Brain microvascular endothelial cell (primary cell): Measurements from ENCODE around the gene EXOC4.

Experiments used
- DNase-seq: peaks from one replicate; pipeline ENCODE4 v3.0.0-alpha.2; 2020
- H3K27ac ChIP-seq: fragments of 250-450 bp; sonication (Bioruptor Pico); 2 replicates; pipeline ENCODE4 v1.5.1; 2020; ENCODE audit warnings: mild to moderate bottlenecking, moderate library complexity
- H3K27me3 ChIP-seq: fragments of 250-450 bp; sonication (Bioruptor Pico); replicated peaks from 2 replicates; pipeline ENCODE4 v1.5.1; 2020; ENCODE audit warnings: mild to moderate bottlenecking
- H3K36me3 ChIP-seq: fragments of 250-450 bp; sonication (Bioruptor Pico); replicated peaks from 2 replicates; pipeline ENCODE4 v1.5.1; 2020; ENCODE audit warnings: mild to moderate bottlenecking
- H3K4me3 ChIP-seq: 2 replicates; pipeline ENCODE4 v1.5.1; 2011; ENCODE audit warnings: low read depth, mild to moderate bottlenecking, control low read depth, low read length, moderate library complexity
- CTCF ChIP-seq: IDR thresholded peaks from 2 replicates; pipeline ENCODE4 v1.5.1; 2011; ENCODE audit warnings: low read depth, mild to moderate bottlenecking, moderate library complexity, low read length, control low read depth, inconsistent platforms; ENCODE audit errors: missing control alignments
- in situ Hi-C: cut with HindIII; loops from 2 replicates; pipeline ENCODE4 v1.10.0; 2017; ENCODE audit warnings: low sequenced_read_pairs, low pct_ligation_motif_present

Gene EXOC4

GRCh38 chr7:133947458-133948254 is 694.8 kb downstream of the EXOC4 start:
- Histone ChIP-seq H3K36me3 (no peaks in the 10 kb centered on the region), H3K27ac (no peak overlapping the region), H3K4me3 (no peak overlapping the region), H3K27me3 (no peaks in the 10 kb centered on the region)
- DNase-seq: no peak
- TF ChIP-seq CTCF: no peak
- in situ Hi-C loops: no loop called here

GRCh38 chr7:133948588-133948987 is 695.7 kb downstream of the EXOC4 start:
- Histone ChIP-seq H3K4me3 (no peak overlapping the region), H3K27me3 (no peaks in the 10 kb centered on the region), H3K27ac (no peak overlapping the region), H3K36me3 (no peaks in the 10 kb centered on the region)
- no peak for TF ChIP-seq CTCF
- DNase-seq: no peak
- in situ Hi-C loops: no loop called here

- Histone ChIP-seq H3K4me3 (no peak overlapping the region), H3K27me3 (no peaks in the 10 kb centered on the region), H3K36me3 (no peaks in the 10 kb centered on the region), H3K27ac (no peak overlapping the region)
- in situ Hi-C loops: no loop called here
- TF ChIP-seq CTCF: no peak
- DNase-seq: no peak
These were observed 698.0 kb downstream of the EXOC4 start for GRCh38 chr7:133950855-133951254.

GRCh38 chr7:133955208-133955607 is 702.3 kb downstream of the EXOC4 start:
- in situ Hi-C loops: no loop called here
- no peak overlapping the region for H3K4me3 ChIP-seq
- H3K27ac ChIP-seq: no peak overlapping the region
- TF ChIP-seq CTCF: no peak
- H3K36me3 ChIP-seq: no peaks in the 10 kb centered on the region
- no peaks in the 10 kb centered on the region for H3K27me3 ChIP-seq
- DNase-seq: no peak

GRCh38 chr7:133957845-133958244 is 705.0 kb downstream of the EXOC4 start:
- in situ Hi-C loops: no loop called here
- no peak for TF ChIP-seq CTCF
- H3K36me3 ChIP-seq: no peaks in the 10 kb centered on the region
- H3K27ac ChIP-seq: no peak overlapping the region
- DNase-seq: no peak
- no peak overlapping the region for H3K4me3 ChIP-seq
- H3K27me3 ChIP-seq: no peaks in the 10 kb centered on the region

- Histone ChIP-seq H3K27me3 (no peaks in the 10 kb centered on the region), H3K27ac (no peak overlapping the region), H3K36me3 (no peaks in the 10 kb centered on the region), H3K4me3 (no peak overlapping the region)
- DNase-seq: no peak
- no peak for TF ChIP-seq CTCF
- in situ Hi-C loops: no loop called here
These were observed 705.9 kb downstream of the EXOC4 start for GRCh38 chr7:133958822-133959221.
